ENCODE measurements around the gene MICAL2. TPM values are rescaled to one million over a fixed set of nuclear protein-coding genes. Genes with fewer than 3 reads are reported as not detected.

MICAL2 gene
- total and polyA plus RNA-seq, 2 of the 8 experiments (the other 6 are each of a cell fraction or from before 2014, with no cell fraction given): 1.3 to 4.1 TPM

- Histone ChIP-seq H2BK12ac (ENCODE audit: low read depth, low read length) (no peak overlapping the region), H3K27me3 (replicated peaks in 1 of 4; ENCODE audit: control insufficient read depth in 3 of 4, extremely low read depth in 1 of 4, insufficient read depth in 3 of 4, low read length in 3 of 4) (no peaks in the 10 kb centered on the region), H3K79me1 (ENCODE audit: low read depth, low read length) (no peaks in the 10 kb centered on the region), H2AK5ac (ENCODE audit: low read depth, low read length) (no peak overlapping the region), H4K8ac (ENCODE audit: extremely low read depth, insufficient read depth, low read length) (no peak overlapping the region), H4K91ac (replicated peaks; ENCODE audit: insufficient read length, low read length) (no peak overlapping the region), H3K18ac (ENCODE audit: extremely low read depth, low read length) (no peak overlapping the region), H3K56ac (replicated peaks; ENCODE audit: insufficient read length, low read depth, low read length) (no peak overlapping the region), H3K23ac (ENCODE audit: insufficient read length) (no peak overlapping the region), H3K4ac (replicated peaks; ENCODE audit: insufficient read length, low read depth, low read length) (no peak overlapping the region), H3K14ac (ENCODE audit: insufficient read length) (no peak overlapping the region), H3K36me3 (ENCODE audit: control insufficient read depth in 2 of 4, insufficient read depth in 4 of 4, low read length in 3 of 4) (no peaks in the 10 kb centered on the region), H3K4me2 (ENCODE audit: insufficient read depth in 1 of 2, low read depth in 2 of 2, low read length in 2 of 2) (no peak overlapping the region), H4K20me1 (replicated peaks in 1 of 2; ENCODE audit: control insufficient read depth in 1 of 2, insufficient read depth in 2 of 2, low read length in 2 of 2) (no peaks in the 10 kb centered on the region), H2AFZ (ENCODE audit: low read length) (no peak overlapping the region), H3K27ac (ENCODE audit: low read depth, low read length) (no peak overlapping the region), H2BK120ac (replicated peaks; ENCODE audit: low read depth, low read length) (no peak overlapping the region), H2BK15ac (ENCODE audit: low read length) (no peak overlapping the region), H2BK5ac (ENCODE audit: low read depth, low read length) (no peak overlapping the region), H3K4me1 (replicated peaks in 1 of 4; ENCODE audit: control insufficient read depth in 3 of 4, insufficient read depth in 4 of 4, low read length in 3 of 4) (peaks cover 0 to 3% (median 1%) of the 10 kb centered on the region in 4 experiments; a peak in 2 of 7 replicates), H3K4me3 (ENCODE audit: extremely low read depth in 1 of 4, insufficient read depth in 2 of 4, low read depth in 3 of 4, low read length in 4 of 4) (no peak overlapping the region), H3K9me3 (ENCODE audit: insufficient read depth in 2 of 2, low read depth in 1 of 2, low read length in 1 of 2) (no peaks in the 10 kb centered on the region), H3K23me2 (ENCODE audit: low read depth, low read length) (no peaks in the 10 kb centered on the region), H3K79me2 (ENCODE audit: control insufficient read depth in 1 of 2, insufficient read depth in 2 of 2, low read length in 2 of 2) (no peaks in the 10 kb centered on the region), H3K9ac (replicated peaks in 1 of 4; ENCODE audit: extremely low read depth in 1 of 4, low read depth in 3 of 4, low read length in 3 of 4) (no peak overlapping the region), H2BK20ac (ENCODE audit: low read length) (no peak overlapping the region), H4K5ac (ENCODE audit: insufficient read length, low read depth, low read length) (no peak overlapping the region)
- ChIA-PET CTCF (ENCODE audit: partially characterized antibody) (interaction anchor here (0.8 to 3.3 kb wide), 11 partner anchors 9 to 144 kb away, joined by 3 to 11 read pairs (median 5); no protein-coding TSS in a partner anchor), POLR2A (ENCODE audit: partially characterized antibody) (no interaction called here)
- DNase-seq (ENCODE audit: low read depth in 1 of 2, low spot score in 2 of 2) (no peak), FAIRE-seq (no peak)
- 89% methylated on average over 12 of the region's 12 CpGs; no CpG with 5 or more reads in 1 of the 2 experiments for WGBS, 2 experiments (ENCODE audit: extremely low coverage in 1 of 2, insufficient coverage in 1 of 2, insufficient read length in 1 of 2, insufficient replicate concordance in 2 of 2, low coverage in 1 of 2, low lambda C conversion rate in 2 of 2, missing lambda C conversion rate in 1 of 2)
- TF ChIP-seq, protein P1, sequence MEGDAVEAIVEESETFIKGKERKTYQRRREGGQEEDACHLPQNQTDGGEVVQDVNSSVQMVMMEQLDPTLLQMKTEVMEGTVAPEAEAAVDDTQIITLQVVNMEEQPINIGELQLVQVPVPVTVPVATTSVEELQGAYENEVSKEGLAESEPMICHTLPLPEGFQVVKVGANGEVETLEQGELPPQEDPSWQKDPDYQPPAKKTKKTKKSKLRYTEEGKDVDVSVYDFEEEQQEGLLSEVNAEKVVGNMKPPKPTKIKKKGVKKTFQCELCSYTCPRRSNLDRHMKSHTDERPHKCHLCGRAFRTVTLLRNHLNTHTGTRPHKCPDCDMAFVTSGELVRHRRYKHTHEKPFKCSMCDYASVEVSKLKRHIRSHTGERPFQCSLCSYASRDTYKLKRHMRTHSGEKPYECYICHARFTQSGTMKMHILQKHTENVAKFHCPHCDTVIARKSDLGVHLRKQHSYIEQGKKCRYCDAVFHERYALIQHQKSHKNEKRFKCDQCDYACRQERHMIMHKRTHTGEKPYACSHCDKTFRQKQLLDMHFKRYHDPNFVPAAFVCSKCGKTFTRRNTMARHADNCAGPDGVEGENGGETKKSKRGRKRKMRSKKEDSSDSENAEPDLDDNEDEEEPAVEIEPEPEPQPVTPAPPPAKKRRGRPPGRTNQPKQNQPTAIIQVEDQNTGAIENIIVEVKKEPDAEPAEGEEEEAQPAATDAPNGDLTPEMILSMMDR (IDR thresholded peaks at IDR 0.05; ENCODE audit: control extremely low read depth in 1 of 3, insufficient read depth in 1 of 3, low read depth in 1 of 3, low read length in 3 of 3): no peak
- no peak for TF ChIP-seq BCL11A (IDR thresholded peaks at IDR 0.05; ENCODE audit: low read depth in 2 of 2, low read length in 2 of 2)
- TF ChIP-seq SP2 (IDR thresholded peaks at IDR 0.05; ENCODE audit: low read length): no peak
- no peak for TF ChIP-seq E2F6 (IDR thresholded peaks at IDR 0.05)
- TF ChIP-seq GTF2F1 (IDR thresholded peaks at IDR 0.05; ENCODE audit: borderline replicate concordance, low read depth, low read length): no peak
Observed at GRCh38 chr11:12137005-12137690, 26.8 kb downstream of the MICAL2 start.

All from H1 (cell line).